Lower lobe of right lung (tissue), 2 donors: ENCODE results near the gene TCAP. TPM values are rescaled to one million over a fixed set of nuclear protein-coding genes. Genes with fewer than 3 reads are reported as not detected.
A peak's percentile ranks its signal among the peaks of the same experiment; 100 is the strongest.

Experiments
- ATAC-seq, 2 donors: fragments of 200-7000 bp; cut with Tn5 transposase; one replicate each; pipeline ENCODE4 v1.9.1; 2020 to 2022; ENCODE audit warnings: mild to moderate bottlenecking in 2 of 2, moderate library complexity in 2 of 2
- DNase-seq: peaks from one replicate; pipeline ENCODE4 v3.0.0-alpha.2; 2020
- H3K27ac ChIP-seq: fragments of 200-600 bp; one replicate; pipeline ENCODE4 v1.8.0; 2022
- H3K27me3 ChIP-seq: fragments of 200-600 bp; one replicate; pipeline ENCODE4 v1.8.0; 2022; ENCODE audit warnings: low read depth
- H3K36me3 ChIP-seq: fragments of 200-600 bp; one replicate; pipeline ENCODE4 v1.8.0; 2022; ENCODE audit warnings: mild to moderate bottlenecking
- H3K4me1 ChIP-seq: fragments of 200-600 bp; one replicate; pipeline ENCODE4 v1.8.0; 2022
- H3K4me3 ChIP-seq: fragments of 200-600 bp; one replicate; pipeline ENCODE4 v1.8.0; 2022; ENCODE audit warnings: mild to moderate bottlenecking
- H3K9me3 ChIP-seq: fragments of 200-600 bp; one replicate; pipeline ENCODE4 v1.8.0; 2022
- CTCF ChIP-seq: fragments of 200-600 bp; IDR thresholded peaks from one replicate; pipeline ENCODE4 v1.8.0; 2022; ENCODE audit warnings: antibody characterized with exemption, mild to moderate bottlenecking
- intact Hi-C: fragments of 100-400 bp; cut with DNase I; formaldehyde crosslinking; loops from one replicate; pipeline ENCODE4 v1.11.0; 2022
- total RNA-seq: library from RNA; stranded (reverse); fragmentation: NEBNext Ultra II Directional; extraction: Animal tissue kit (Norgen Biotek cat#: 25700); gene quantifications from one replicate; pipeline ENCODE4 v1.2.1, GENCODE V29; 2021
- donor health status: DM: no; HTN: yes; CAD: no; lungs with severe emphysema.

The TCAP gene
- total RNA-seq, 1 donor from 2014 or later = 3.7 TPM

DNA sequence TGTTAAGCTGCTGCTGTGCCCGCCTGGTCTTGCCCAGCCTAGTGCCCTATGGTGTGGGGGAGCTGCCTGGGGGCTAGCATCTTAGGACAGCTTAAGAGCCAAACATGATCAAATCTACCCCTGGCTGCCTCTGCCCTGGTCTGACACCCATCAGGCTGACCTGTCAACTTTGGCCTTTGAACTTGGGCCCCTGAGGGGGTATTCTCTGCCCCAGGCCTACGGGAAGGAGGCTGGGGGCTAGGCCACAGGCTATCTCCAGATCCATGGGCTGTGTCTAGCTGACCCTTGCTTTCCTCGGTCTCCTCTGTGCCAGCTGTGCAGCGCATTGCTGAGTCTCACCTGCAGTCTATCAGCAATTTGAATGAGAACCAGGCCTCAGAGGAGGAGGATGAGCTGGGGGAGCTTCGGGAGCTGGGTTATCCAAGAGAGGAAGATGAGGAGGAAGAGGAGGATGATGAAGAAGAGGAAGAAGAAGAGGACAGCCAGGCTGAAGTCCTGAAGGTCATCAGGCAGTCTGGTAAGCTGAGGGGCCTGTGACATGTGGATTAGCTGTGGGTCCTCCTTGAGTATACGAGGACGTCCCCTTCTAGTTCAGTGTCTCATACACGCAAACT is 31.5 kb upstream of the TCAP start:
- no peak for TF ChIP-seq CTCF
- Histone ChIP-seq H3K9me3 (no peaks in the 10 kb centered on the region), H3K4me3 (no peak overlapping the region), H3K36me3 (no peaks in the 10 kb centered on the region), H3K27me3 (peaks cover 4% of the 10 kb centered on the region), H3K4me1 (peaks cover 27% of the 10 kb centered on the region), H3K27ac (no peak overlapping the region)
- DNase-seq (no peak), ATAC-seq (no peak)
- intact Hi-C loops = no loop called here

DNA sequence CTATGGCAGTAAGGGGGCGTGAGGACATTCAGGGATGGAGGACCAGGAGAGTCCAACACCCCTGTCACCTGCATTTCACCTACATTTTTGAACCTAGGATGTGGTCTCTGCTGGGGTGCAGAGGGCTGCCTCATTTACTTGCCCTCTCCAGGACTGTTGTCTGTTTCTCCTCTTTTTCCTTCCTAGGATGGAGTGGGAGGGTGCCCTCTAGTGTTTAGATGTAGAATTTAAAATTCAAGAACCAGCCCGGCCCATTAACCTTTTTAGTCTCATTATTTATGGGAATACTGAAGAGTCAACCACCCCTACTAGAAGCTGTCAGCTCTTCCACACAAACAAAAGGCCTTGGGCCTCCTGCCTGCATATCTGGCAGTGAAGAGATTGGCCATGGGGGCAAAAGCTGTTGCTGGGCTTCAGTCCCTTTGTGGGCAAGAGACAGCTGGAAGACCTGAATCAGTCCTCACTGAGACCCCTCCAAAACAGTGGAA is 30.7 kb upstream of the TCAP start:
- DNase-seq (no peak), ATAC-seq (no peak)
- Histone ChIP-seq H3K4me1 (peaks cover 34% of the 10 kb centered on the region), H3K27ac (no peak overlapping the region), H3K36me3 (no peaks in the 10 kb centered on the region), H3K4me3 (no peak overlapping the region), H3K9me3 (no peaks in the 10 kb centered on the region), H3K27me3 (peaks cover 4% of the 10 kb centered on the region)
- TF ChIP-seq CTCF = peak; percentile 66
- intact Hi-C loops = no loop called here

GRCh38 chr17:39635614-39636176 is 29.5 kb upstream of the TCAP start:
- TF ChIP-seq CTCF = no peak

GRCh38 chr17:39636587-39636926 is 28.6 kb upstream of the TCAP start:
- H3K4me1 ChIP-seq = peaks cover 56% of the 10 kb centered on the region
- ATAC-seq = peak in 1 of 2 donors; percentile 3
- intact Hi-C loops = no loop called here

More at GRCh38 chr17:39635614-39636176, 29.5 kb upstream of the TCAP start:
- H3K27me3 ChIP-seq = peaks cover 4% of the 10 kb centered on the region
- no peak for DNase-seq
- peaks cover 47% of the 10 kb centered on the region for H3K4me1 ChIP-seq
- intact Hi-C loops = no loop called here
- no peak overlapping the region for H3K4me3 ChIP-seq
- no peaks in the 10 kb centered on the region for H3K9me3 ChIP-seq
- peak overlapping the region; percentile 89 for H3K27ac ChIP-seq
- H3K36me3 ChIP-seq = no peaks in the 10 kb centered on the region
- ATAC-seq = no peak

GRCh38 chr17:39636927-39637736 is 28.0 kb upstream of the TCAP start, which contains the start of gene STARD3:
STARD3 (plus strand) TSS chr17:39637144; CDS start chr17:39653532, 16,388 bp downstream.
- peak; percentile 93 to 95 for ATAC-seq
- Histone ChIP-seq H3K4me1 (peaks cover 61% of the 10 kb centered on the region), H3K9me3 (no peaks in the 10 kb centered on the region), H3K36me3 (no peaks in the 10 kb centered on the region), H3K27me3 (peaks cover 2% of the 10 kb centered on the region), H3K4me3 (peak within 1 kb of the TSS; percentile 71), H3K27ac (peak within 1 kb of the TSS; percentile 89)
- TF ChIP-seq CTCF = peak; percentile 24
- intact Hi-C loops = no loop called here
- DNase-seq = peak; percentile 97

More at GRCh38 chr17:39636587-39636926, 28.6 kb upstream of the TCAP start:
- peak overlapping the region; percentile 89 for H3K27ac ChIP-seq
- H3K4me3 ChIP-seq = peak overlapping the region; percentile 71
- peaks cover 4% of the 10 kb centered on the region for H3K27me3 ChIP-seq
- DNase-seq = no peak
- no peak for TF ChIP-seq CTCF
- H3K9me3 ChIP-seq = no peaks in the 10 kb centered on the region
- no peaks in the 10 kb centered on the region for H3K36me3 ChIP-seq
